Measurements from ENCODE around the gene ZBED1.
"Not testable (repeated sequence)": the region's sequence is repeated elsewhere in the genome, so short reads cannot be mapped to it uniquely, and the experiment has no call there.

The ZBED1 gene

DNA sequence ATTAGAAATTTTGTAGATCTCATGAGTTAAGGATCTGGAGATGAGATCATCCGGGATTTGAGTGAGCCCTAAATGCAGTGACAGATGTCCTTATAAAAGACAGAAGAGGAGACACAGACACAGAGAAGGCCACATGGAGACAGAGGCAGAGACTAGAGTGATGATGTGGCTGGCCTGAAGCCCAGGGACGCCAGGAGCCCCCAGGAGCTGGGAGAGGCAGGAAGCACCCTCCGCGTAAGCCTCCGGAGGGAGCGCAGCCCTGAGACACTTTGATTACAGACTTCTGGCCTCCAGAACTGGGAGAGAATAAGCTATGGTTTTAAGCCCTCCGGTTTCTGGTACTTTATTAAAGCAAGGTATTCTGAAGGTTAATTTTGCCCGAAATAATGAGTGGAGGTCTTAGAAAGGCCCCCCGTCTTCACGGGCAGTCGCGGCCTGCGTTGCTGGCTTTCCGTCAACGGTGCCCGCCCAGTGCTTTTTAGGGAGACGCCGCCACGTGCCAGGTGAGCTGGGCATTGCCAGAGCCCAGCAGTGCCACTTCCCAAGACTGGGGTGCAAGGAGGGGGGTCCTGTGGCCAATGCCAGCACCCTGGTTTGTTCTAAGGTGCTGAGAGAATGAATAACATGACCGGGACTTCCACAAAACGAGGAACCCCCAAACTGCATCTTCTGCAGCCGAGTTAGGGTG lies 8.1 kb downstream of the ZBED1 start:
- no peak for DNase-seq

DNA sequence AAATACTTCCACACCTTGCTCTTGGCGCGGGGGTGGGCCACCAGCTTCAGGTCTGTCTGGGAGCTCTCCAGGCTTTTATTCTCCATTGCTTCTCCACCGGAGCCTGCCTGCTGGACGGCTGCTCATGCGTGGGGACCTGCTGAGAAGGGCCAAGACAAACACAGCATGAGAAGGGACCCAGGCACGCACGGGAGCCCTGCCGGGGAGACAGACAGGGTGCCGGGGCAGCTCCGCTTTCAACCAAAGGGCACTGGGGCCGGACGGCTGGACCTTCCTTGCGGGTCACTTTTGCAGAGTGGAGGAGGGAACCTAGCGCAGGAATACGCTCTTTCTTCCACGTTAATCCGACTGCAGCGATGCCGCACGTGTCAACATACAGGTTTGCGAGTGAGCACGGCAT lies 10.1 kb downstream of the ZBED1 start:
- no peak for DNase-seq

DNA sequence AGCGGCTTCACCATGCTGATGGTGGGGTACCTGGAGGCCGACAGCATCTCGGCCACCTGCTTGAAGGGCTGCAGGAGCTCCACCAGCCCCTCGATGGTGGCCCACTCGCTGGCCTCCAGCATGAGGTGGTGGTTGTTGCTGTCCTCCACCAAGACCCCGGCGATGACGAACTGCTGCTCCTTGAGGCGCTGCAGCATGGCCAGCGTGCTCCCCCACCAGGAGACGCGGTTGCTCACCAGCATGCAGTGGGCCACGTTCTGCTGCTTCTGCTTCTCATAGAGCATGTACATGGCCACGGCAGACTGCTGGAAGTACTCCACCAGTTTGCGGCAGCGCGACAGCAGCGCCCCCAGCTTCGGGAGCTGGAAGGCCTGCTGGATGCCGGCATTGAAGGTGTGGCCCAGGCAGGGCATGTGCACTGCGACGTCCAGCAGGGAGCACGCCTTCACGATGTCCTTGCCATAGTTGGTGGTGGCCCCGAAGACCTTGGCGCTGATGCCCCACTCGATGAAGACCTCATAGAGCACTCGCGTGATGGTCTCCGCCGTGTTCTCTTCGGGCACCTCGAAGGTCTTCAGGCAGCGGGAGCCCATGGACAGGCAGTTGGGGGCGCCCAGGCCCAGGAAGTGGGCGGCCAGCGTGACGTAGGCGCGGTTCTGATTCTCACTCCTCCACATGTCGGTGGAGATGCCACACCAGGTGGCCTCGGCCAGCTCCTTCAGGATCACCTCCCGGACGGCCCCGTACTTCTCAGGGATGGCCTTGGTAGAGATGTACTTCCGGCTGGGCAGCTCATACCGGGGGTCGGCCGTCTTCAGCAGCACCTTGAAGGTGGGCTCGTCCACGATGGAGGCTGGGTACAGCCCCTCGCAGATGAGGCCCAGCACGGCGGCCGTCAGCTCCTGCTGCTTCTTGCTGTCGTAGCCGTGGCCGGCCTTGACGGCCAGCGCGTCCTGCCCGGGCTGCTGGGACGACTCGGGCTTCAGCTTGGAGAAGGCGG lies 11.0 kb downstream of the ZBED1 start:
- DNase-seq: no peak

DNA sequence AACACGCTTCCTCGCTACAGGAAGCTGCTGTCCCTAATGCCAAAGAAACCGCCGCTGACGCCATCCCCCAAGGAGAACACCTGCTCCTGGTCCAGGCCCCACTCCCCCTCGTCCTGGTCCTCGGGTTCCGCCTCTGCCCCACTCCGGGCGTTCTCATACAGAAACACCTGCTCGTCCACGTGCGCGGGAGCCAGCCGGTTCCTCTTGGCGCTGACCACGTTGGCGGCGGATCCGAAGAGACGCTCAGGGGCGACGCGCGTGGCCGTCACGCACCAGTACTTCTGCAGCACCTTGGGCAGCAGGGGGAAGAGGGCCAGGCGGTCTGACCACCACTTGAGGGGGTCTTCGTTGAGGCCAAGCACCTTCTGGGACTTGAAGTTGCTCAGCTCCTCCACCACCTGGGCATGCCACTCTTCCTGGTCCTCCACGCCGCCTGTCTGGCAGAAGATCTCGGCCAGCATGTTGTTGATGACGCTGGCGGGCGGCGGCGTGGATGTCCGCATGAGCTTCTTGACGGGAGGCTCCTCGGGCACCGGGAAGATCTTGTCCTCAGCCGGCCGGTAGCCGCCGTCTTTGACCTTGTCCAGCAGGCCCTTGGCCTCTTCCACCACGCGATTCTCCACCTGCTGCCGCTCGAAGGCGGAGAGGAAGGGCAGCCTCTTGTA lies 12.0 kb downstream of the ZBED1 start:
- DNase-seq: no peak

DNA sequence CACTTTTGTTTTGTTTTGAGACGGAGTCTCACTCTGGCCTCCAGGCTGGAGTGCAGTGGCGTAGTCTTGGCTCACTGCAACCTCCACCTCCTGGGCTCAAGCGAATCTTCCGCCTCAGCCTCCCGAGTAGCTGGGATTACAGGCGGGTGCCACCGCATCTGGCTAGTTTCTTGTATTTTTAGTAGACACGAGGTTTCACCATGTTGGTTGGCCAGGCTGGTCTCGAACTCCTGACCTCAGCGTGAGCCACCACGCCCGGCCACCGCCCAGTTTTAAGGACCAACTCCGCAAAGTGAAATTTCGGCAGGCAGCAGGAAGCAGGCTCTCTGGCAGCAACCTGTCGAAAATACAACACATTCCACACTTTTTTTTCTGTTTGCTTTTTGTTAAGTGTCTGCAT lies 13.4 kb downstream of the ZBED1 start:
- DNase-seq: no peak

DNA sequence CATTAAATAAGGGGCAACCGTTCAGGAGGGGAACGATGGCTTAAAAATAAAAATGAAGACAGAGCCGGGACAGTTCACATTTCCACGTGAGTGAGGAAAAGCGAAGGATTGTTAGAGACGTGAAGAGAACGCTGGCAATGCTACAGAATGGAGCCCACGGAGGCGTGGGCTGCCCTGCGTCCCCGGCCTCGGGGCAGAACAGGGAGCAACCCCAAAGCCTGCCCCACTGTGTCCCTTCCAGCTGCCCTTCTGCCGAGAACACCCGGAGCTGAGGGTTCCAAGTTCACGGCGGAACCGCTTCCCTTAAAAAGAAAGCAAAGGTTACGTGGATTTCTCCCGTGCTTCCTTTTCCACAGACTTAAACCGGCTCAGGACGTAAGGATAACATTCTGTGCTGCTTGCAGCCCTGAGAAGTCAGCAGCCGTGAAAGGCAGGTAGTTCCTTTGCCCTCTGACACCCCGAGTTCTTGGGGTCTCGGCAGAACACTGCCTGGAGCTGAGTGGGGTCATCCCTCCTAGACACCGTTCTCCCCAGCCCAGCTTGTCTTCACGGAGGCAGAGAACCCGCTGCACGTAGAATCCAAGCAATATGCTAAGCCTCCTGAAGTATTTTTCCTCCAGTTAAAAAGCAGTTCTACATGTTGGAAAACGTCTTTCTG lies 14.2 kb downstream of the ZBED1 start:
- DNase-seq: no peak

DNA sequence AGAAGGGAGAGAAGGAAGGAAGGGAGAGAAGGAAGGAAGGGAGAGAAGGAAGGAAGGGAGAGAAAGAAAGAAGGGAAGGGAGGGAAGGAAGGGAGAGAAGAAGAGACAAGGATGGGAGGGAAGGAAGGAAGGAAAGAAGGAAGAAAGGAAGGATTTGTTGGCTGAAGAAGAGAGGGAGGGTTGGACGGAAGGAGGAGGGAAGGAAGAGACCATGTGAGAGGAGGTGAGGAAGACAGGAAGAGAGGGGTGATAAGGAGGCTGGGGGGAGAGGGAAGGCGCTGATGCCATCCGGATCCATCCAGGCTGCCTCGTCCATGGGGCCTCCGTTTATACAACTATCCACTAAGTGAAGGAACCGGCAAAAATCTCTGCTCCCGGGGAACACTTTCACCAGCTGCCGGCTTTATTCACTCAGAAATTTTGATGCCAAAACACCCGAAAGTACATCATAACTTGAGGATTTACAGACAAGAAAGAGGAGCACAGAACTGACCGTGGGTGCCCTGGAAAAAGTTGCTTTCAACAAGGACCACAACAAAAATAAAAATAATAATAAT lies 14.9 kb downstream of the ZBED1 start:
- no peak for DNase-seq

DNA sequence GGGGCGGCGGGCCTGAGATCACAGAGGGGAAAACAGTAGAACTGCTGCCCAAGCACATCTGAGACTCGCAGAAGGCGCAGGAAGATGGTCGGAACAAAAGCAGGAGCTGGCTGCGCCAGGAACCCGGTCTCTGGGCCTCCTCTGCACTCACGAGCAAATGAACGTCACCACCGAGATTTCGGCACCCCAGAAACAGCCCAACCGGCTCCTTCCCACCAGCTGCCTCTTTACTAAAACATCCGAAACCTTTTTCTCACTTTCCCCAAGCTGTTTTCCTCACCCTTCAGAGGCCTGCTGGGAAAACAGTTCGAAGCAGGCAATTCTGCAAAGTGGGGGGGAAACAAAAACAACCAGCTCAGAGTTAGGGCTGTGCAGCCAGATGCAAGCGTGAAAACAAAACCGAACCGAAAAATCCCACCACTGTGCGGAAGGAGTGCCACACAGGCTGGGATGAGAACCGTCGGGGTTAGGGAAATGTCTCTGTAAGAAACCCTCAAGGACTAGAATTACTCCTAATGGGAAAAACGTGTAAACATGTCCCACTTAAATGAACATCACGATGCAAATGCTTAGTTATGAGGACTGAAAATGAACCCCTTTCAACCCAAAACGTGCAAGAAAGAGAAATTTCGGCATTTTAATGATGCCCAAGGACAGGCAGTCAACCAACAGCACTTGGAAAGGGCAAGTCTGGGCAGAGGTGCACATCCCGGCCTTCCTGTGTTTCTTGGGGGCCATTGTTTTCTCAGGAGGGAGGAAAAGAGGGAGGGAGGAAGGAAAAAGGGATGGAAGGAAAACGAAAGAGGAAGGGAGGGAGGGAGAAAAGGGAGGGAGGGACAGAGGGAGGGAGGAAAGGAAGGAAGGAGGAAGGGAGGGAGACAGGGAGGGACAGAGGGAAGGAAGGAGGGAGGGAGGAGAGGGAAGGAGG lies 15.8 kb downstream of the ZBED1 start:
- DNase-seq: no peak

DNA sequence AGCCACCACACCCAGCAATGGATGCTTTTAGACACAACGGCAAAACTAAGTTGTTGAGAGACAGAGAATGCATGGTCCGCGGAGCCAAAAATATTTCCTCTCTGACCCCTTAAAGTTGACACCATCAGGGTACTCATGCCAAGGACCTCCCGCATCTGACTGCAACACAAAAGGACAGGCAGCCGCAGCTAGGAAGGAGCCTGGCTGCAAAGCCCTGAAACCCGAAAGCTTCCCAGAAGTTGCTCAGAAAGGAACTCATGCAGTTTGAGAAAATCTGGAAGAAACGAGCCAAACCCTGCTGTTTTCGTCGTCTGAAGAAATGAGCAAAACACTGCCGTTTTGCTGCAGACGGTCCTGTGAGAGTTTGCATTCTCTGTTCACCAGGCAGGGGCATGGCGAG lies 16.5 kb downstream of the ZBED1 start:
- DNase-seq: no peak

DNA sequence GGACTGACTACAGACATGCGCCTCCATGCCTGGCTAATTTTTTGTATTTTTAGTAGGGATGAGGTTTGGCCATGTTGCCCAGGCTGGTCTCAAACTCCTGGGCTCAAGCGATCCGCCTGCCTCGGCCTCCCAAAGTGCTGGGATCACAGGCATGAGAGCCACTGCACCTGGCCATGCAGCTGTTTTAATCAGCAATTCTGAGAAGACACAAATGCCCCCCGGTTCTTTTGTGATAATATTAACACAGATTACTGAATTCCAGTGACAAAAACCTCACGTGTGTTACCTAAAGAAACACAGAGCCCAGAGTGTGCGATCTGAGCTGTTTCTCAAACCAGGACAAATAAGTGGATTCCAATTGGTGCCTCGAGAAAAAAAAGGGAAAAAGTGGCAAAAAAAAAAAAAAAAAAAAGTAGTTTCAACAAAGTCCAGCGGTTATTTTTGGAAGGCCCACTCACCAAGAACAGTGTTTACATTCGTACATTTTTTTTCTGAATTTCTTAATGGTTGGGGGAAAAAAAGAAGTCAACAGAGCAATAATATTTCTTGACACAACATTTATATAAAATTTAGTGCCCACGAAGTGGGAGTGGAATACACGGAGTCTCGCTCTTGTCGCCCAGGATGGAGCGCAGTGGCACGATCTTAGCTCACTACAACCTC lies 17.2 kb downstream of the ZBED1 start:
- no peak for DNase-seq

DNA sequence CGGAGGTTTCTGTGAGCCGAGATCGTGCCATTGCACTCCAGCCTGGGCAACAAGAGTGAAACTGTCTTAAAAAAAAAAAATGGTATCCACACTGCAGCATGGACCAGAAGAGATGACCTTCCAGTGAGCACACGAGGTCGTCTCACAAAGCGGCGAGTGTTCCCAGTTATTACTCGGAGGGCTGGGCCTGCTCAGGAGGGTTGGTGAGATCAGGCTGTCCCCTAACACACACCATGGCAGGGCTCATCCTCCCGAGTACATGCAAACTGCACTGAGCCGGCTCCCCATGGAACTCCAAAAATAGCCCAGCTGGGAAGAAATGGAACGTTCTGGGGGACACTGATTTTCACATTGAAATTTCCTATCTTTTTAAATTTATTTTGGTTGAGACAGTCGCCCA lies 19.2 kb downstream of the ZBED1 start:
- DNase-seq: not testable (repeated sequence)

DNA sequence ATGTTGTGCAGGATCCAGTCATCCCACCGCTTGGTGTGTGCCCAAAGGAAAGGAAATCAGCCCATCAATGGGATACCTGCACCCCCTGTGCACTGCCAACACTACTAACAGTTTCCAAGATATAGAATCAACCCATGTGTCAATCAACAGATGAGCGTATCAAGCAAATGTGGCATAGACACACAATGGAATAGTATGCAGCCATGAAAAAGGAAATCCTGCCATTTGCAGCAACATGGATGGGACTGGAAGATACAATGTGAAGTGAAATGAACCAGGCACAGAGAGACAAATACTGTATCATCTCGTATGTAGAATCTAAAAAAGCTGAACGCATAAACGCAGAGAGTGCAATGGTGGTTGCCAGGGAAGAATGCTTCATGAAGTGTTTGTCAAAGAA lies 20.8 kb downstream of the ZBED1 start:
- DNase-seq: not testable (repeated sequence)

DNA sequence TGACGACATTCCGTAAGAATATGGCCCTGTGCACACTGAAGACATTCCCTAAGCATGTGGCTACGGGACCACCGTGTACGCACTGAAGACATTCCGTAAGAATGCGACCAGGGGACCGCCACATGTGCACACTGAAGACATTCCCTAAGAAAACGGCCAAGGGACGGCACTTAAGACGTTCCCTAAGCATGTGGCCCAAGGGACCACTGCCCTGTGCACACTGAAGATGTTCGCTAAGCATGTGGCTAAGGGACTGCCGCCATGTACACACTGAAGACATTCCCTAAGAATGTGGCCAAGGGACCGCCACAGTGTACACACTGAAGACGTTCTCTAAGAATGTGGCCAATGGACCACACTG lies 21.4 kb downstream of the ZBED1 start:
- no peak for DNase-seq

DNA sequence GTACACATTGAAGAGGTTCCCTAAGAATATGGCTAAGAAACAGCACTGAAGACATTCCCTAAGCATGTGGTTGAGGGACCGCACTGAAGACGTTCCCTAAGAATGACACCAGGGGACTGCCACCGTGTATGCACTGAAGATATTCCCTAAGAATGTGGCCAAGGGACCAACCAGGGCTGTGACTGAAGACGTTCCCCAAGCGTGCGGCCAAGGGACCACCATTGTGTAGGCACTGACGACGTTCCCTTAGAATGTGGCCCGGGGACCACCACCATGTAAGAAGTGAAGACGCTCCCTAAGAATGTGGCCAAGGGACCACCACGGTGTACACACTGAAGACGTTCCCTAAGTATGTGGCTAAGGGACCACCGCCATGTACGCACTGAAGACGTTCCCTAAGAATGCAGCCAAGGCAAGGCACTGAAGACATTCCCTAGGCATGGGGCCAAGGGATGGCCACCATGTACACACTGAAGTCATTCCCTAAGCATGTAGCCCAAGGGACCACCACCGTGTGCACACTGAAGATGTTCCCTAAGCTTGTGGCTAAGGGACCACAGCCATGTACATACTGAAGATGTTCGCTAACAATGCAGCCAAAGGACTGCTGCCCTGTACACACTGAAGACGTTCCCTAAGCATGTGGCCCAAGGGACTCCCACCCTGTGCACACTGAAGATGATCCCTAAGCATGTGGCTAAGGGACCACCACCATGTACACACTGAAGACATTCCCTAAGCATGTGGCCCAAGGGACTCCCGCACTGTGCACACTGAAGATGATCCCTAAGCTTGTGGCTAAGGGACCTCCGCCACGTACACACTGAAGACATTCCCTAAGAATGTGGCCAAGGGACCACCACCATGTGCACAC lies 22.0 kb downstream of the ZBED1 start:
- DNase-seq: no peak

DNA sequence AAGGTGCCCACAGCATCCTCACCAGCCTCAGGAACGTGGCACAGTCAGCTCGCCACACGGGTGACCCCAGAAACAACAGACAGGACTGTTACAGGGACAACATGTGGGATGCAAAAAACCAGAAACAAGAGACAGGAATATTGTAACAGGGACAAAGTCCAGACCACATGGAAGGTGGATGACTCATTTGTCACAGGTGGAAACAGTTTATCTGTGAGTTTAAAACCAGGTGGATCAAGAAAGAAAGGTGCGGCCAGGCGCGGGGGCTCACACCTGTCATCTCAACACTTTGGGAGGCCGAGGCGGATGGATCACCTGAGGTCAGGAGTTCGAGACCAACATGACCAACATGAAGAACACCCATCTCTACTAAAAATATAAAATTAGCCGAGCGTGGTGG lies 23.5 kb downstream of the ZBED1 start:
- not testable (repeated sequence) for DNase-seq

DNA sequence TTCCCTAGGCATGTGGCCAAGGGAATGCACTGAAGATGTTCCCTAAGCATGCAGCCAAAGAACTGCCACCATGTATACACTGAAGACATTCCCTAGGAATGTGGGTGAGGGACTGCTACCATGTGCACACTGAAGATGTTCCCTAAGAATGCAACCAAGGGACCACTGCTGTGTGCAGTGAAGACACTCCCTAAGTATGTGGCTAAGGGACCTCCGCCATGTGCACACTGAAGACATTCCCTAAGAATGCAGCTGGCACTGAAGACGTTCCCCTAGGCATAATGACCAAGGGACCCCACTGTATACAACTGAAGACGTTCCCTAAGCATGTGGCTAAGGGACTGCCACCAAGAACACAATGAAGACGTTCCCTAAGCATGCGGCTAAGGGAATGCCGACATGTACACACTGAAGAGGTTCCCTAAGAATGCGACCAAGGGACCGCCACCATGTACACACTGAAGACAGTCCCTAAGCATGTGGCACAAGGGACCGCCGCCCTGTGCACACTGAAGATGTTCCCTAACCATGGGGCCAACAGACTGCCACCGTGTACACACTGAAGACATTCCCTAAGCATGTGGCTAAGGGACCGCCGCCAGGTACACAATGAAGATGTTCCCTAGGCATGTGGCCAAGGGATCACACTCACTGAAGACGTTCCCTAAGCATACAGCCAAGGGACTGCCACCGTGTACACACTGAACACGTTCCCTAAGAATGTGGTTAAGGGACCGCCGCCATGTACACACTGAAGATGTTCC lies 25.6 kb downstream of the ZBED1 start:
- DNase-seq: no peak

DNA sequence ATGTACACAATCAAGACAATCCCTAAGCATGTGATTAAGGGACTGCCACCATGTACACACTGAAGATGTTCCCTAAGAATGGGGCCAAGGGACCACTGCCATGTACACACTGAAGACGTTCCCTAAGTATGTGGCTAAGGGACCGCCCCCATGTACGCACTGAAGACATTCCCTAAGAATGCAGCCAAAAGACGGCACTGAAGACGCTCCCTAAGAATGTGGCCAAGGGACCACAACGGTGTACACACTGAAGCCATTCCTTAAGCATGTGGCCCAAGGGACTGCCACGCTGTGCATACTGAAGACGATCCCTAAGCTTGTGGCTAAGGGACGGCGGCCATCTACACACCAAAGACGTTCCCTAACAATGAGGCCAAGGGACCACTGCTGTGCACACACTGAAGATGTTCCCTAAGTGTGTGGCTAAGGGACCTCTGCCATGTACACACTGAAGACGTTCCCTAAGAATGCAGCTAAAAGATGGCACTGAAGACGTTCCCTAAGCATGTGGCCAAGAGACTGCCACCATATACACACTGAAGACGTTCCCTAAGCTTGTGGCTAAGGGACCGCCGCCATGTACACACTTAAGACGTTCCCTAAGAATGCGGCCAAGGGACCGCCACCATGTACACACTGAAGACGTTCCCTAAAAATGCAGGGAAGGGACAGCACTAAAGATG lies 26.4 kb downstream of the ZBED1 start:
- DNase-seq: no peak

DNA sequence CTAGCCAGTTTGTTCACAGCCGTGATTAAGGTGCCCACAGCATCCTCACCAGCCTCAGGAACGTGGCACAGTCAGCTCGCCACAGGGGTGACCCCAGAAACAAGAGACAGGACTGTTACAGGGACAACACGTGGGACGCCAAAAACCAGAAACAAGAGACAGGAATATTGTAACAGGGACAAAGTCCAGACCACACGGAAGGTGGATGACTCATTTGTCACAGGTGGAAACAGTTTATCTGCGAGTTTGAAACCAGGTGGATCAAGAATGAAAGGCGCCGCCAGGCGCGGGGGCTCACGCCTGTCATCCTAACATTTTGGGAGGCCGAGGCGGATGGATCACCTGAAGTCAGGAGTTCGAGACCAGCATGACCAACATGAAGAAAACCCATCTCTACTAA lies 27.7 kb downstream of the ZBED1 start:
- not testable (repeated sequence) for DNase-seq

DNA sequence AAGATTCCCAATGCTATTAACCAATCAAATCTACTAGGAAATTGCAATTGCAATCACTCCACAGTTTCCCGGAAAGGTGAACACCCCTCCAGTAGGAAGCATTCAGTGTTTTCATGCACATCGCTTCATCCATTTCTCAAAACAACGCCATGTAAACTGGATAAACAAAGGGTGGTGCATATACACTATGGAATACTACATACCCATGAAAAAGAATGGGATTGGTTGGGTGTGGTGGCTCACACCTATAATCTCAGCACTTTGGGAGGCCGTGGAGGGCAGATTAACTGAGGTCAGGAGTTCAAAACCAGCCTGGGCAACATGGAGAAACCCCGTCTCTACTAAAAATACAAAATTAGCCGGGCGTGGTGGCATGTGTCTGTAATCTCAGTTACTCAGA lies 29.1 kb downstream of the ZBED1 start:
- no peak for DNase-seq

All from NCI-H1092 (cell line).